ENCODE data around the gene BOC.

BOC gene

GRCh38 chr3:113245761-113246161 is 34.4 kb downstream of the BOC start:
- TF ChIP-seq GATA2 (IDR thresholded peaks at IDR 0.05; ENCODE audit: low read depth, low read length), result no peak
- TF ChIP-seq GATA3 (IDR thresholded peaks at IDR 0.05; ENCODE audit: low read depth, low read length), result no peak

- no peak for TF ChIP-seq GATA2 (IDR thresholded peaks at IDR 0.05; ENCODE audit: low read depth, low read length)
- no peak for TF ChIP-seq GATA3 (IDR thresholded peaks at IDR 0.05; ENCODE audit: low read depth, low read length)
Measured at GRCh38 chr3:113247068-113247467, 35.7 kb downstream of the BOC start.

- TF ChIP-seq GATA3 (IDR thresholded peaks at IDR 0.05; ENCODE audit: low read depth, low read length) (no peak), GATA2 (IDR thresholded peaks at IDR 0.05; ENCODE audit: low read depth, low read length) (no peak)
Measured at GRCh38 chr3:113247675-113248458, 36.5 kb downstream of the BOC start.

- TF ChIP-seq GATA2 (IDR thresholded peaks at IDR 0.05; ENCODE audit: low read depth, low read length) (peak; percentile 54), GATA3 (IDR thresholded peaks at IDR 0.05; ENCODE audit: low read depth, low read length) (no peak)
Measured at GRCh38 chr3:113249111-113249510, 37.8 kb downstream of the BOC start.

GRCh38 chr3:113249601-113250000 is 38.2 kb downstream of the BOC start:
- TF ChIP-seq GATA3 (IDR thresholded peaks at IDR 0.05; ENCODE audit: low read depth, low read length) (no peak), GATA2 (IDR thresholded peaks at IDR 0.05; ENCODE audit: low read depth, low read length) (no peak)

- TF ChIP-seq GATA2 (IDR thresholded peaks at IDR 0.05; ENCODE audit: low read depth, low read length), result no peak
- no peak for TF ChIP-seq GATA3 (IDR thresholded peaks at IDR 0.05; ENCODE audit: low read depth, low read length)
Measured at GRCh38 chr3:113250566-113250965, 39.2 kb downstream of the BOC start.

- TF ChIP-seq GATA2 (IDR thresholded peaks at IDR 0.05; ENCODE audit: low read depth, low read length), result no peak
- no peak for TF ChIP-seq GATA3 (IDR thresholded peaks at IDR 0.05; ENCODE audit: low read depth, low read length)
Measured at GRCh38 chr3:113251817-113252216, 40.5 kb downstream of the BOC start.

GRCh38 chr3:113252553-113252952 is 41.2 kb downstream of the BOC start:
- no peak for TF ChIP-seq GATA3 (IDR thresholded peaks at IDR 0.05; ENCODE audit: low read depth, low read length)
- no peak for TF ChIP-seq GATA2 (IDR thresholded peaks at IDR 0.05; ENCODE audit: low read depth, low read length)

- no peak for TF ChIP-seq GATA2 (IDR thresholded peaks at IDR 0.05; ENCODE audit: low read depth, low read length)
- no peak for TF ChIP-seq GATA3 (IDR thresholded peaks at IDR 0.05; ENCODE audit: low read depth, low read length)
Measured at GRCh38 chr3:113253702-113254101, 42.3 kb downstream of the BOC start.

- TF ChIP-seq GATA2 (IDR thresholded peaks at IDR 0.05; ENCODE audit: low read depth, low read length) (no peak), GATA3 (IDR thresholded peaks at IDR 0.05; ENCODE audit: low read depth, low read length) (no peak)
Measured at GRCh38 chr3:113254171-113254947, 43.0 kb downstream of the BOC start.

GRCh38 chr3:113255100-113255853 is 43.9 kb downstream of the BOC start:
- TF ChIP-seq GATA2 (IDR thresholded peaks at IDR 0.05; ENCODE audit: low read depth, low read length) (no peak), GATA3 (IDR thresholded peaks at IDR 0.05; ENCODE audit: low read depth, low read length) (no peak)

- no peak for TF ChIP-seq GATA2 (IDR thresholded peaks at IDR 0.05; ENCODE audit: low read depth, low read length)
- no peak for TF ChIP-seq GATA3 (IDR thresholded peaks at IDR 0.05; ENCODE audit: low read depth, low read length)
Measured at GRCh38 chr3:113255854-113256615, 44.7 kb downstream of the BOC start.

GRCh38 chr3:113258361-113258760 is 47.0 kb downstream of the BOC start:
- TF ChIP-seq GATA3 (IDR thresholded peaks at IDR 0.05; ENCODE audit: low read depth, low read length) (no peak), GATA2 (IDR thresholded peaks at IDR 0.05; ENCODE audit: low read depth, low read length) (no peak)
